Liver (tissue), 9 donors: ENCODE results near the gene HENMT1. TPM values are rescaled to one million over a fixed set of nuclear protein-coding genes. Genes with fewer than 3 reads are reported as not detected.

ENCODE experiments used
- DNase-seq: peaks from one replicate; pipeline ENCODE4 v3.0.0-alpha.2; 2017; ENCODE audit warnings: low spot score
- H3K27ac ChIP-seq, 2 donors: one replicate each; pipeline ENCODE4 v1.7.0; 2013; ENCODE audit warnings: inconsistent platforms in 2 of 2, low read length in 2 of 2, control low read depth in 1 of 2, low read depth in 1 of 2, mild to moderate bottlenecking in 1 of 2
- H3K27me3 ChIP-seq, 4 donors: one replicate each; pipeline versions ENCODE4 v1.6.1 to v1.7.0; 2013; ENCODE audit warnings: low read length in 3 of 4, inconsistent platforms in 1 of 4, mild to moderate bottlenecking in 1 of 4, moderate library complexity in 1 of 4; ENCODE audit not compliant: control insufficient read depth in 4 of 4, insufficient read depth in 4 of 4
- H3K36me3 ChIP-seq, 4 donors: one replicate each; pipeline versions ENCODE4 v1.6.1 to v1.7.0; 2013; ENCODE audit warnings: low read length in 3 of 4, mild to moderate bottlenecking in 3 of 4, low read depth in 1 of 4, moderate library complexity in 1 of 4; ENCODE audit not compliant: control insufficient read depth in 4 of 4, insufficient read depth in 3 of 4
- H3K4me1 ChIP-seq, 4 donors: one replicate each; pipeline versions ENCODE4 v1.6.1 to v1.7.0; 2013; ENCODE audit warnings: low read length in 3 of 4, mild to moderate bottlenecking in 3 of 4, moderate library complexity in 1 of 4; ENCODE audit not compliant: control insufficient read depth in 4 of 4, insufficient read depth in 4 of 4
- H3K4me3 ChIP-seq, 3 donors: one replicate each; pipeline versions ENCODE4 v1.6.1 to v1.7.0; 2013; ENCODE audit warnings: low read length in 3 of 3, control low read depth in 1 of 3, low read depth in 1 of 3, mild to moderate bottlenecking in 1 of 3
- H3K9ac ChIP-seq, 2 donors: one replicate each; pipeline ENCODE4 v1.7.0; 2013; ENCODE audit warnings: low read length in 2 of 2, mild to moderate bottlenecking in 2 of 2, moderate library complexity in 2 of 2, control low read depth in 1 of 2, low read depth in 1 of 2
- H3K9me3 ChIP-seq, 4 donors: one replicate each; pipeline versions ENCODE4 v1.6.1 to v1.7.0; 2013; ENCODE audit warnings: low read length in 3 of 4; ENCODE audit not compliant: control insufficient read depth in 4 of 4
- EGR1 ChIP-seq, 2 donors: IDR thresholded peaks; 2 replicates each; pipeline ENCODE4 v1.6.1; 2016 to 2018; ENCODE audit warnings: antibody characterized with exemption in 2 of 2, low read depth in 2 of 2
- FOXA2 ChIP-seq: IDR thresholded peaks from 2 replicates; pipeline ENCODE4 v1.6.1; 2016; ENCODE audit warnings: antibody characterized with exemption
- GABPA ChIP-seq, 2 donors: IDR thresholded peaks in 1 of 2; conservative IDR thresholded peaks in 1 of 2; 2 replicates each; pipeline ENCODE4 v1.6.1; 2016; ENCODE audit warnings: antibody characterized with exemption in 2 of 2, mild to moderate bottlenecking in 1 of 2, moderate library complexity in 1 of 2
- HNF4A ChIP-seq, 2 donors: conservative IDR thresholded peaks; 2 replicates each; pipeline ENCODE4 v1.6.1; 2016; ENCODE audit warnings: antibody characterized with exemption in 2 of 2, mild to moderate bottlenecking in 2 of 2
- JUND ChIP-seq, 2 donors: IDR thresholded peaks; 2 replicates each; pipeline ENCODE4 v1.6.1; 2016; ENCODE audit warnings: antibody characterized with exemption in 2 of 2
- NR2F2 ChIP-seq: IDR thresholded peaks from 2 replicates; pipeline ENCODE4 v1.6.1; 2016; ENCODE audit warnings: antibody characterized with exemption
- RAD21 ChIP-seq, 2 donors: IDR thresholded peaks; 2 replicates each; pipeline ENCODE4 v1.6.1; 2016; ENCODE audit warnings: antibody characterized with exemption in 2 of 2, mild to moderate bottlenecking in 2 of 2
- SP1 ChIP-seq: IDR thresholded peaks from 2 replicates; pipeline ENCODE4 v1.6.1; 2018; ENCODE audit warnings: antibody characterized with exemption, mild to moderate bottlenecking
- TAF1 ChIP-seq: conservative IDR thresholded peaks from 2 replicates; pipeline ENCODE4 v1.6.1; 2016; ENCODE audit warnings: antibody characterized with exemption, mild to moderate bottlenecking
- WGBS: extraction: QIAGEN DNeasy Blood & Tissue Kit; methylation state at CpG from one replicate; pipeline ENCODE4 v1.1.7; 2013; 5-methylcytosine and 5-hydroxymethylcytosine counted together
- polyA plus RNA-seq, 2 donors: library from polyadenylated mRNA; stranded (reverse) in 1 of 2; unstranded in 1 of 2; fragments of 200-250 nt in 1 of 2; fragments of >200 nt in 1 of 2; fragmentation: Nextera tagmentation in 1 of 2; extraction: Ambion mirVana in 1 of 2; gene quantifications; one replicate each; pipeline versions ENCODE4 v1.2.1 to v1.2.3, GENCODE V29; 2013 to 2015
- total RNA-seq, 2 donors: library from RNA; depleted of rRNA; stranded (reverse); fragments of >200 nt; gene quantifications; one replicate each; pipeline ENCODE4 v1.2.3, GENCODE V29; 2014
- TF ChIP-seq, protein P1 (sequence below): IDR thresholded peaks from 2 replicates; pipeline ENCODE4 v1.6.1; 2016; ENCODE audit warnings: antibody characterized with exemption
- TF ChIP-seq, protein P2 (sequence below): IDR thresholded peaks from 2 replicates; pipeline ENCODE4 v1.6.1; 2016; ENCODE audit warnings: antibody characterized with exemption
- TF ChIP-seq, protein P3 (sequence below): IDR thresholded peaks from 2 replicates; pipeline ENCODE4 v1.6.1; 2016; ENCODE audit warnings: antibody characterized with exemption, mild to moderate bottlenecking
- TF ChIP-seq, protein P4 (sequence below): IDR thresholded peaks from 2 replicates; pipeline ENCODE4 v1.6.1; 2016; ENCODE audit warnings: antibody characterized with exemption
- donor health status: healthy.
- donor health status: healthy.
- donor health status: healthy.
- donor health status: healthy.
- donor health status: healthy.

HENMT1 gene
- total and polyA plus RNA-seq, 4 donors, result 0.87 to 7.3 (median 1.1) TPM

DNA sequence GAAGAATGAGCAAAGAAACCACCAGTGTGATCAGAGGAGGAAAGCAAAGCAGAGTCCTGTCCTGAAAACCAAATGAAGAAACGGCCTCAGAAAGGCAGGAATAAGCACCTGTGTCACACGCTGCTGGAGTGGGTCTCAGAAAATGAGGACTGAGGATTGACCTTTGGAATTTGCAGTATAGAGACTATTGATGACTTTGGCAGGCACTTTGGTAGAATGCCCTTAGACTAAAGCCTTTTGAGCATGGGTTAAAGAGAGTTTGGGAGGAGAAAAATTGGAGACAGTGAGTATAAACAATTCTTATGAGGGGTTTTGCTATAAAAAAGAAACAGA lies 43.2 kb downstream of the HENMT1 start:
- Histone ChIP-seq H3K4me1 (peaks cover 0 to 6% (median 0%) of the 10 kb centered on the region in 4 donors), H3K9ac (no peak overlapping the region), H3K9me3 (no peaks in the 10 kb centered on the region), H3K36me3 (peaks cover 0 to 7% (median 0%) of the 10 kb centered on the region in 4 donors), H3K27ac (no peak overlapping the region), H3K27me3 (no peaks in the 10 kb centered on the region), H3K4me3 (no peak overlapping the region)
- 43% methylated on average over 2 of the region's 2 CpGs for WGBS
- TF ChIP-seq SP1 (peak; percentile 50), HNF4A (conservative IDR thresholded peaks at IDR 0.05) (peak; percentile 20 to 70)
- TF ChIP-seq, protein P1, sequence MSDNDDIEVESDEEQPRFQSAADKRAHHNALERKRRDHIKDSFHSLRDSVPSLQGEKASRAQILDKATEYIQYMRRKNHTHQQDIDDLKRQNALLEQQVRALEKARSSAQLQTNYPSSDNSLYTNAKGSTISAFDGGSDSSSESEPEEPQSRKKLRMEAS, result no peak
- no peak for DNase-seq

DNA sequence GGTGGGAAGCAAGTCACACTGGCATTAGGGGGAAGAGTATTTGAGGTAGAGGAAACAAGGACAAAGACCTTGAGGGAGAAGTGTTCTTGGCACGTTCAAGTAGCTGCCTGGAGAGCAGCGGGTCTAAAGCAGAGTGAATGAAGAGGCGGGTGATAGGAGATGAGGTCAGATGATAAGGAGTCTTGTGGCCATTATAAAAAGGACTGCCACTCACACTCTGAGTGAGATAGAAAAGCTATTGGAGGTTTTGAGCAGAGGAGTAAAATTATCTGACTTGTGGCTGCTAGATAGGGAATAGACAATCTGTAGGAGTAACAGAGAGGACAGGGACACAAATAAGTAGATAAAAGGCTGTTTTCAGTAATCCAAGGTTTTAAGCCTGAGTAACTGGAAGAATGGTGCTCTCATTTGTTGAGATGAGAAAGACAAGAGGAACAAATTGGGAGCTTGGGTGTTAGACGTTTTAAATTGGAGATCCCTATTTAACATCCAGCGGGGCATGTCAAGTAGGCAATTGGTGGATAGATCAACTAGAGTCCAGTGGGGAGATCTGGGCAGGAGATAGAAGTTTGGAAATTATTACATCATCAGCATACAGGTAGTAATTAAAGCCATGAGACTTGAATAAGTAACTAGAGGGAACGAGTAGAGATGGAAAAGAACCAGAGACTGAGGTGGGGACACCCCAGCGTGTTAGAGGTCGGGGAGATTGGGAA lies 43.7 kb downstream of the HENMT1 start:
- DNase-seq, result no peak
- H3K4me1 ChIP-seq, result peaks cover 0 to 6% (median 0%) of the 10 kb centered on the region in 4 donors
- 84% methylated on average over 8 of the region's 8 CpGs for WGBS
- no peaks in the 10 kb centered on the region for H3K27me3 ChIP-seq
- peaks cover 0 to 10% (median 0%) of the 10 kb centered on the region in 4 donors for H3K36me3 ChIP-seq
- H3K9me3 ChIP-seq, result no peaks in the 10 kb centered on the region
- no peak overlapping the region for H3K4me3 ChIP-seq
- H3K9ac ChIP-seq, result no peak overlapping the region
- H3K27ac ChIP-seq, result no peak overlapping the region
- TF ChIP-seq, protein P2, sequence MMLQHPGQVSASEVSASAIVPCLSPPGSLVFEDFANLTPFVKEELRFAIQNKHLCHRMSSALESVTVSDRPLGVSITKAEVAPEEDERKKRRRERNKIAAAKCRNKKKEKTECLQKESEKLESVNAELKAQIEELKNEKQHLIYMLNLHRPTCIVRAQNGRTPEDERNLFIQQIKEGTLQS, result no peak
- TF ChIP-seq FOXA2 (no peak), GABPA (IDR thresholded peaks at IDR 0.05 in 1 of 2, conservative IDR thresholded peaks at IDR 0.05 in 1 of 2) (no peak), JUND (IDR thresholded peaks at IDR 0.05) (no peak), NR2F2 (no peak), EGR1 (IDR thresholded peaks at IDR 0.05; ENCODE audit: low read depth in 2 of 2) (no peak), RAD21 (IDR thresholded peaks at IDR 0.05) (no peak), TAF1 (no peak)
- TF ChIP-seq, protein P1, result no peak
- TF ChIP-seq, protein P3, sequence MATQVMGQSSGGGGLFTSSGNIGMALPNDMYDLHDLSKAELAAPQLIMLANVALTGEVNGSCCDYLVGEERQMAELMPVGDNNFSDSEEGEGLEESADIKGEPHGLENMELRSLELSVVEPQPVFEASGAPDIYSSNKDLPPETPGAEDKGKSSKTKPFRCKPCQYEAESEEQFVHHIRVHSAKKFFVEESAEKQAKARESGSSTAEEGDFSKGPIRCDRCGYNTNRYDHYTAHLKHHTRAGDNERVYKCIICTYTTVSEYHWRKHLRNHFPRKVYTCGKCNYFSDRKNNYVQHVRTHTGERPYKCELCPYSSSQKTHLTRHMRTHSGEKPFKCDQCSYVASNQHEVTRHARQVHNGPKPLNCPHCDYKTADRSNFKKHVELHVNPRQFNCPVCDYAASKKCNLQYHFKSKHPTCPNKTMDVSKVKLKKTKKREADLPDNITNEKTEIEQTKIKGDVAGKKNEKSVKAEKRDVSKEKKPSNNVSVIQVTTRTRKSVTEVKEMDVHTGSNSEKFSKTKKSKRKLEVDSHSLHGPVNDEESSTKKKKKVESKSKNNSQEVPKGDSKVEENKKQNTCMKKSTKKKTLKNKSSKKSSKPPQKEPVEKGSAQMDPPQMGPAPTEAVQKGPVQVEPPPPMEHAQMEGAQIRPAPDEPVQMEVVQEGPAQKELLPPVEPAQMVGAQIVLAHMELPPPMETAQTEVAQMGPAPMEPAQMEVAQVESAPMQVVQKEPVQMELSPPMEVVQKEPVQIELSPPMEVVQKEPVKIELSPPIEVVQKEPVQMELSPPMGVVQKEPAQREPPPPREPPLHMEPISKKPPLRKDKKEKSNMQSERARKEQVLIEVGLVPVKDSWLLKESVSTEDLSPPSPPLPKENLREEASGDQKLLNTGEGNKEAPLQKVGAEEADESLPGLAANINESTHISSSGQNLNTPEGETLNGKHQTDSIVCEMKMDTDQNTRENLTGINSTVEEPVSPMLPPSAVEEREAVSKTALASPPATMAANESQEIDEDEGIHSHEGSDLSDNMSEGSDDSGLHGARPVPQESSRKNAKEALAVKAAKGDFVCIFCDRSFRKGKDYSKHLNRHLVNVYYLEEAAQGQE, result no peak
- TF ChIP-seq, protein P4, sequence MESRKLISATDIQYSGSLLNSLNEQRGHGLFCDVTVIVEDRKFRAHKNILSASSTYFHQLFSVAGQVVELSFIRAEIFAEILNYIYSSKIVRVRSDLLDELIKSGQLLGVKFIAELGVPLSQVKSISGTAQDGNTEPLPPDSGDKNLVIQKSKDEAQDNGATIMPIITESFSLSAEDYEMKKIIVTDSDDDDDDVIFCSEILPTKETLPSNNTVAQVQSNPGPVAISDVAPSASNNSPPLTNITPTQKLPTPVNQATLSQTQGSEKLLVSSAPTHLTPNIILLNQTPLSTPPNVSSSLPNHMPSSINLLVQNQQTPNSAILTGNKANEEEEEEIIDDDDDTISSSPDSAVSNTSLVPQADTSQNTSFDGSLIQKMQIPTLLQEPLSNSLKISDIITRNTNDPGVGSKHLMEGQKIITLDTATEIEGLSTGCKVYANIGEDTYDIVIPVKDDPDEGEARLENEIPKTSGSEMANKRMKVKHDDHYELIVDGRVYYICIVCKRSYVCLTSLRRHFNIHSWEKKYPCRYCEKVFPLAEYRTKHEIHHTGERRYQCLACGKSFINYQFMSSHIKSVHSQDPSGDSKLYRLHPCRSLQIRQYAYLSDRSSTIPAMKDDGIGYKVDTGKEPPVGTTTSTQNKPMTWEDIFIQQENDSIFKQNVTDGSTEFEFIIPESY, result no peak
